ENCODE results near the gene ENGASE.

ENGASE gene

DNA sequence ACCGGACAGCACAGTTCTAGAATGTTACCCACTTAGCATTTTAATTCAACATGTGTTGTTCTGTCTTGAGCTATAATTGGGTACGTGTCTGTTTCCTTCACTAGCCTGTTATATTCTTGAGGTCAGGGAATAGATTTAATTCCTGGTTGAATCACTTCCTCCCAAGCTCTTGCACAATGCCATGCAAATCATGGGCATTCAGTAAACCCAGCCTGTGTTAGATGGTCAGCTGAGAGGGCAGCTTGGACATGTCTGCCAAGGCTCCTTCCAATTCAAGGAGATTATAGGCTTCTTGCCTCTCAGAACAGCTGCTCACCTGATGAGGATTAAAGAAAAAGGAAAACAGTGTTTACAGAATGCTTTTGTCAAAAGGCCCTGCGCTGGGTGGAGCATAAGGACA is 38.0 kb upstream of the ENGASE start:
- H2AK5ac ChIP-seq (ENCODE audit: low read depth, low read length) = no peak overlapping the region
- no peak overlapping the region for H2BK120ac ChIP-seq (ENCODE audit: low read depth, low read length)
- WGBS, 2 donors (ENCODE audit: extremely low coverage in 2 of 2, insufficient read length in 2 of 2, insufficient replicate concordance in 1 of 2) = no CpG with 5 or more reads among the region's 3 CpGs
- no peak overlapping the region for H3K14ac ChIP-seq (ENCODE audit: low read length)
- H3K4me1 ChIP-seq (ENCODE audit: control insufficient read depth in 2 of 2, insufficient read depth in 1 of 2, low read depth in 1 of 2, low read length in 2 of 2) = peaks cover 0 to 2% of the 10 kb centered on the region in 2 donors
- H2BK15ac ChIP-seq (ENCODE audit: low read length) = no peak overlapping the region
- H2BK12ac ChIP-seq (ENCODE audit: low read length) = no peak overlapping the region
- no peak overlapping the region for H4K8ac ChIP-seq (ENCODE audit: low read depth, low read length)
- H2AFZ ChIP-seq (ENCODE audit: low read length) = no peak overlapping the region
- no peaks in the 10 kb centered on the region for H3K36me3 ChIP-seq (replicated peaks in 1 of 2; ENCODE audit: control insufficient read depth in 2 of 2, insufficient read depth in 2 of 2, low read length in 2 of 2)
- no peak overlapping the region for H2BK5ac ChIP-seq (ENCODE audit: low read length)
- H3K9ac ChIP-seq (ENCODE audit: low read depth, low read length, poor library complexity) = no peak overlapping the region
- H3K4me2 ChIP-seq (ENCODE audit: insufficient read depth, low read length, poor library complexity, severe bottlenecking) = peak overlapping the region; percentile 14
- no peaks in the 10 kb centered on the region for H3K79me1 ChIP-seq (ENCODE audit: low read depth, low read length)
- H3K27ac ChIP-seq (replicated peaks; ENCODE audit: low read length) = no peak overlapping the region
- H3K27me3 ChIP-seq (ENCODE audit: control insufficient read depth in 3 of 3, insufficient read depth in 3 of 3, low read depth in 1 of 3, low read length in 3 of 3) = peaks cover 0 to 45% (median 0%) of the 10 kb centered on the region in 3 experiments
- H3K9me3 ChIP-seq (replicated peaks in 1 of 2; ENCODE audit: control insufficient read depth in 2 of 2, insufficient read depth in 1 of 2, low read depth in 1 of 2, low read length in 2 of 2) = no peaks in the 10 kb centered on the region
- H3K4me3 ChIP-seq (ENCODE audit: low read length in 2 of 2) = no peak overlapping the region
- H3K18ac ChIP-seq (ENCODE audit: low read length) = no peak overlapping the region
- no peak for DNase-seq (ENCODE audit: low spot score)
- no peak overlapping the region for H4K91ac ChIP-seq (ENCODE audit: low read depth, low read length, poor library complexity)
- H3K4ac ChIP-seq (ENCODE audit: low read length) = no peak overlapping the region
- no peak overlapping the region for H3K23ac ChIP-seq (ENCODE audit: low read depth, low read length, poor library complexity)

DNA sequence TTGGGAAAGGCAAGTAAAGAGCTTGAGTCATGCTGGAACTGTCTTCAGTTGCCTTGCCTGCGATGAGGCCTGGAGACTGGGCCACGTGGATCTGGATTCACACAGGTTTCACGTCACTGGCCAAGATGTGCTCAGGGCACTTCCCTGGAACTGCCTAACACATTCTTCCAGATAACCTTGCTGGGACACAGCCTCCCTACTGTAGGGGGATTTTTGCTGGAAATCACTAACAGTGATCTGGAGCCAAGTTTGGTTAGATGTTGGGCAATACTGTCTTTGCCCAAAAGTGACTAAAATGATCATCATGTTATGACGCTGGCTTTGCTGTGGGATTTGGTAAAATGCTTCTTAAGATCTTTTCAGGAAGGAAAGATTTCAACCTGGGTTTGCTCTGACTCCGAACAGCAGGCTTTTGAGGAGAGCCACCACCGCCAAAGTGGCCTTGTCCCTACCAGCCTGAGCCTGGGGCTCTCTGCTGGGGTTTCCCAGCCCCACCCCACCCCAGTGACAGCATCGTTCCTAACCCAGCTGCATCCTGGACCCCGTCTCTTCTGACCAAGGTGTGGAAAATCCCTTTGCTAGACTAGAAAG is 36.0 kb upstream of the ENGASE start:
- no peaks in the 10 kb centered on the region for H3K36me3 ChIP-seq (replicated peaks in 1 of 2; ENCODE audit: control insufficient read depth in 2 of 2, insufficient read depth in 2 of 2, low read length in 2 of 2)
- H2BK120ac ChIP-seq (ENCODE audit: low read depth, low read length) = no peak overlapping the region
- H2AFZ ChIP-seq (ENCODE audit: low read length) = no peak overlapping the region
- no peak overlapping the region for H4K8ac ChIP-seq (ENCODE audit: low read depth, low read length)
- no peak overlapping the region for H3K4ac ChIP-seq (ENCODE audit: low read length)
- no peak overlapping the region for H3K4me3 ChIP-seq (ENCODE audit: low read length in 2 of 2)
- no peak overlapping the region for H2AK5ac ChIP-seq (ENCODE audit: low read depth, low read length)
- H2BK15ac ChIP-seq (ENCODE audit: low read length) = no peak overlapping the region
- no peak overlapping the region for H3K4me2 ChIP-seq (ENCODE audit: insufficient read depth, low read length, poor library complexity, severe bottlenecking)
- no peak overlapping the region for H3K9ac ChIP-seq (ENCODE audit: low read depth, low read length, poor library complexity)
- H3K18ac ChIP-seq (ENCODE audit: low read length) = no peak overlapping the region
- H3K14ac ChIP-seq (ENCODE audit: low read length) = no peak overlapping the region
- peaks cover 0 to 29% (median 2%) of the 10 kb centered on the region in 3 experiments for H3K27me3 ChIP-seq (ENCODE audit: control insufficient read depth in 3 of 3, insufficient read depth in 3 of 3, low read depth in 1 of 3, low read length in 3 of 3)
- peaks cover 2% of the 10 kb centered on the region for H3K79me1 ChIP-seq (ENCODE audit: low read depth, low read length)
- H4K91ac ChIP-seq (ENCODE audit: low read depth, low read length, poor library complexity) = no peak overlapping the region
- peaks cover 0 to 8% of the 10 kb centered on the region in 2 donors for H3K9me3 ChIP-seq (replicated peaks in 1 of 2; ENCODE audit: control insufficient read depth in 2 of 2, insufficient read depth in 1 of 2, low read depth in 1 of 2, low read length in 2 of 2)
- DNase-seq (ENCODE audit: low spot score) = no peak
- H3K4me1 ChIP-seq (ENCODE audit: control insufficient read depth in 2 of 2, insufficient read depth in 1 of 2, low read depth in 1 of 2, low read length in 2 of 2) = peaks cover 0 to 5% of the 10 kb centered on the region in 2 donors
- WGBS, 2 donors (ENCODE audit: extremely low coverage in 2 of 2, insufficient read length in 2 of 2, insufficient replicate concordance in 1 of 2) = no CpG with 5 or more reads among the region's 8 CpGs
- no peak overlapping the region for H2BK5ac ChIP-seq (ENCODE audit: low read length)
- no peak overlapping the region for H3K23ac ChIP-seq (ENCODE audit: low read depth, low read length, poor library complexity)
- H2BK12ac ChIP-seq (ENCODE audit: low read length) = no peak overlapping the region
- no peak overlapping the region for H3K27ac ChIP-seq (replicated peaks; ENCODE audit: low read length)

DNA sequence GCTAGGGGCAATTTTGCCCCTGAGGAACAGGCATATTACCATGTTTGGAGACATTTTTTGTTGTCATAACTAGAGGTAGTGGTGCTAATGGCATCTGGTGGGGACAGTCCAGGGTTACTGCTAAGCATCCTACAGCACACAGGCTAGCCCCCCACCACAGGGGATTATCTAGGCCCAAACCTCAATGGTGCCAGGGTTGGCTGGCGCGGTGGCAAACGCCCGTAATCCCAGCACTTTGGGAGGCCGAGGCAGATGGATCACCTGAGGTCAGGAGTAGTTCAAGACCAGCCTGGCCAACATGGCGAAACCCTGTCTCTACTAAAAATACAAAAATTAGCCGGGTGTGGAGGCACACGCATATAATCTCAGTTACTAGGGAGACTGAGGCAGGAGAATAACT is 35.5 kb upstream of the ENGASE start:
- no peak overlapping the region for H3K27ac ChIP-seq (replicated peaks; ENCODE audit: low read length)
- WGBS, 2 donors (ENCODE audit: extremely low coverage in 2 of 2, insufficient read length in 2 of 2, insufficient replicate concordance in 1 of 2) = no CpG with 5 or more reads among the region's 8 CpGs
- H3K4me2 ChIP-seq (ENCODE audit: insufficient read depth, low read length, poor library complexity, severe bottlenecking) = no peak overlapping the region
- no peak overlapping the region for H2AFZ ChIP-seq (ENCODE audit: low read length)
- H2BK5ac ChIP-seq (ENCODE audit: low read length) = no peak overlapping the region
- peaks cover 0 to 5% of the 10 kb centered on the region in 2 donors for H3K4me1 ChIP-seq (ENCODE audit: control insufficient read depth in 2 of 2, insufficient read depth in 1 of 2, low read depth in 1 of 2, low read length in 2 of 2)
- no peak overlapping the region for H2BK15ac ChIP-seq (ENCODE audit: low read length)
- no peaks in the 10 kb centered on the region for H3K36me3 ChIP-seq (replicated peaks in 1 of 2; ENCODE audit: control insufficient read depth in 2 of 2, insufficient read depth in 2 of 2, low read length in 2 of 2)
- H3K4me3 ChIP-seq (ENCODE audit: low read length in 2 of 2) = no peak overlapping the region
- no peak overlapping the region for H3K14ac ChIP-seq (ENCODE audit: low read length)
- H2BK12ac ChIP-seq (ENCODE audit: low read length) = no peak overlapping the region
- H2AK5ac ChIP-seq (ENCODE audit: low read depth, low read length) = no peak overlapping the region
- no peak overlapping the region for H4K8ac ChIP-seq (ENCODE audit: low read depth, low read length)
- H3K79me1 ChIP-seq (ENCODE audit: low read depth, low read length) = peaks cover 2% of the 10 kb centered on the region
- H3K23ac ChIP-seq (ENCODE audit: low read depth, low read length, poor library complexity) = no peak overlapping the region
- no peak overlapping the region for H3K9ac ChIP-seq (ENCODE audit: low read depth, low read length, poor library complexity)
- no peak overlapping the region for H3K4ac ChIP-seq (ENCODE audit: low read length)
- no peak overlapping the region for H2BK120ac ChIP-seq (ENCODE audit: low read depth, low read length)
- no peak overlapping the region for H3K18ac ChIP-seq (ENCODE audit: low read length)
- H3K9me3 ChIP-seq (replicated peaks in 1 of 2; ENCODE audit: control insufficient read depth in 2 of 2, insufficient read depth in 1 of 2, low read depth in 1 of 2, low read length in 2 of 2) = peaks cover 0 to 8% of the 10 kb centered on the region in 2 donors
- DNase-seq (ENCODE audit: low spot score) = no peak
- no peak overlapping the region for H4K91ac ChIP-seq (ENCODE audit: low read depth, low read length, poor library complexity)
- peaks cover 0 to 26% (median 2%) of the 10 kb centered on the region in 3 experiments for H3K27me3 ChIP-seq (ENCODE audit: control insufficient read depth in 3 of 3, insufficient read depth in 3 of 3, low read depth in 1 of 3, low read length in 3 of 3)

DNA sequence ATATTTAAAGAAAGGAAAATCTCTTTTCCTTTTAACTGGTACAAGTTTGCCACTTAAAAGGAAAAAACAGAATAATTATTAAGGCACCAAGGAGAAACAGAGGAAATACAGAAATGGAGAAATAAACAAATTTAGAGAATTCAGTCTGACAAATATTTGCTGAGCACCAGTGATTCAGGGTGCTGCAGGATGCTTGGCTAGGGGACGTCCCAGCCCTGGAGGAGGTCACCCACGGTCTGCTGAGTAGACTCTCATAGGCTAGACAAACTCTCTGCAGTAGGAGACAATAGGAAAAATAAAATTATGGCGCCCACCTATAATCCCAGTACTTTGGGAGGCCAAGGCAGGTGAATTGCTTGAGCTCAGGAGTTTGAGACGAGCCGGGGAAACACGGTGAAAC is 34.7 kb upstream of the ENGASE start:
- Histone ChIP-seq H2BK12ac (ENCODE audit: low read length) (no peak overlapping the region), H3K4me2 (ENCODE audit: insufficient read depth, low read length, poor library complexity, severe bottlenecking) (no peak overlapping the region), H3K9me3 (replicated peaks in 1 of 2; ENCODE audit: control insufficient read depth in 2 of 2, insufficient read depth in 1 of 2, low read depth in 1 of 2, low read length in 2 of 2) (peaks cover 0 to 8% of the 10 kb centered on the region in 2 donors), H3K4me3 (ENCODE audit: low read length in 2 of 2) (no peak overlapping the region), H3K18ac (ENCODE audit: low read length) (no peak overlapping the region), H4K8ac (ENCODE audit: low read depth, low read length) (no peak overlapping the region), H3K14ac (ENCODE audit: low read length) (no peak overlapping the region), H3K23ac (ENCODE audit: low read depth, low read length, poor library complexity) (no peak overlapping the region), H2BK15ac (ENCODE audit: low read length) (no peak overlapping the region), H4K91ac (ENCODE audit: low read depth, low read length, poor library complexity) (no peak overlapping the region), H2AK5ac (ENCODE audit: low read depth, low read length) (no peak overlapping the region), H3K27ac (replicated peaks; ENCODE audit: low read length) (no peak overlapping the region), H3K27me3 (ENCODE audit: control insufficient read depth in 3 of 3, insufficient read depth in 3 of 3, low read depth in 1 of 3, low read length in 3 of 3) (peaks cover 0 to 21% (median 2%) of the 10 kb centered on the region in 3 experiments), H2BK120ac (ENCODE audit: low read depth, low read length) (no peak overlapping the region), H3K9ac (ENCODE audit: low read depth, low read length, poor library complexity) (no peak overlapping the region), H3K4ac (ENCODE audit: low read length) (no peak overlapping the region), H3K79me1 (ENCODE audit: low read depth, low read length) (peaks cover 2% of the 10 kb centered on the region), H3K4me1 (ENCODE audit: control insufficient read depth in 2 of 2, insufficient read depth in 1 of 2, low read depth in 1 of 2, low read length in 2 of 2) (peaks cover 0 to 5% of the 10 kb centered on the region in 2 donors), H3K36me3 (replicated peaks in 1 of 2; ENCODE audit: control insufficient read depth in 2 of 2, insufficient read depth in 2 of 2, low read length in 2 of 2) (no peaks in the 10 kb centered on the region), H2BK5ac (ENCODE audit: low read length) (no peak overlapping the region), H2AFZ (ENCODE audit: low read length) (no peak overlapping the region)
- DNase-seq (ENCODE audit: low spot score) = no peak
- no CpG with 5 or more reads among the region's 6 CpGs for WGBS, 2 donors (ENCODE audit: extremely low coverage in 2 of 2, insufficient read length in 2 of 2, insufficient replicate concordance in 1 of 2)

Measured in neuronal stem cell (in vitro differentiated cells).